Mucosa of rectum (tissue), 2 donors: Measurements from ENCODE around the gene TSC22D3.
A peak's percentile ranks its signal among the peaks of the same experiment; 100 is the strongest.
"Not testable (repeated sequence)": the region's sequence is repeated elsewhere in the genome, so short reads cannot be mapped to it uniquely, and the experiment has no call there.

Source experiments
- H3K27ac ChIP-seq, 2 donors: one replicate each; pipeline ENCODE4 v1.7.0; 2013; ENCODE audit warnings: inconsistent platforms in 2 of 2, low read depth in 2 of 2, low read length in 2 of 2
- H3K27me3 ChIP-seq, 2 donors: one replicate each; pipeline ENCODE4 v1.7.0; 2013; ENCODE audit warnings: low read length in 2 of 2; ENCODE audit not compliant: control insufficient read depth in 2 of 2, insufficient read depth in 2 of 2
- H3K36me3 ChIP-seq, 2 donors: one replicate each; pipeline ENCODE4 v1.7.0; 2013; ENCODE audit warnings: low read length in 2 of 2; ENCODE audit not compliant: control insufficient read depth in 2 of 2, insufficient read depth in 2 of 2
- H3K4me1 ChIP-seq, 2 donors: one replicate each; pipeline ENCODE4 v1.7.0; 2013; ENCODE audit warnings: low read length in 2 of 2, mild to moderate bottlenecking in 1 of 2; ENCODE audit not compliant: control insufficient read depth in 2 of 2, insufficient read depth in 2 of 2
- H3K4me3 ChIP-seq, 2 donors: one replicate each; pipeline ENCODE4 v1.7.0; 2013; ENCODE audit warnings: low read length in 2 of 2
- H3K9ac ChIP-seq, 2 donors: one replicate each; pipeline ENCODE4 v1.7.0; 2013; ENCODE audit warnings: low read length in 2 of 2, low read depth in 1 of 2, mild to moderate bottlenecking in 1 of 2
- H3K9me3 ChIP-seq, 2 donors: one replicate each; pipeline ENCODE4 v1.7.0; 2013; ENCODE audit warnings: low read length in 2 of 2; ENCODE audit not compliant: control insufficient read depth in 2 of 2
- donor health status: healthy.
- donor health status: Normal muscosa, but diverticular disease.

TSC22D3 gene

DNA sequence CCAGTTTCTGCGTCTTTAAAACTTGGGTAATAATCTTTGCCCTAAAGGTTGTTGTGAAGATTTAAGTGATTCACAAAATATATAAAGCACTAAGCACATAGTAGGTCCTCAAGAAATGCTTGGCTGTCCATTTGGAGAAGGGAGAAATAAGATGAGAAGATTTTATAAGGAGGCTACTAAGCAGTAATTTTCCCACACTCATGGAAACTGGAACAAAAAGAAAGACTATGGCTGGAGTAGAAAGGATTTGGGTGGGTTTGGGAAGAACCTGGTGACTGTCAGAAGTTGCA, 100.3 kb downstream of the TSC22D3 start:
- Histone ChIP-seq H3K27me3 (no peaks in the 10 kb centered on the region), H3K36me3 (no peaks in the 10 kb centered on the region), H3K9ac (peak overlapping the region; percentile 0 to 77), H3K27ac (peak overlapping the region; percentile 92), H3K4me1 (peaks cover 19 to 29% of the 10 kb centered on the region in 2 donors), H3K4me3 (peak overlapping the region in 1 of 2 donors; percentile 78), H3K9me3 (no peaks in the 10 kb centered on the region)

- no peaks in the 10 kb centered on the region for H3K27me3 ChIP-seq
- H3K4me1 ChIP-seq = peaks cover 19 to 29% of the 10 kb centered on the region in 2 donors
- peak overlapping the region; percentile 92 for H3K27ac ChIP-seq
- H3K9me3 ChIP-seq = no peaks in the 10 kb centered on the region
- peak overlapping the region; percentile 5 to 77 for H3K9ac ChIP-seq
- H3K4me3 ChIP-seq = peak overlapping the region in 1 of 2 donors; percentile 78
- no peaks in the 10 kb centered on the region for H3K36me3 ChIP-seq
These were observed 100.9 kb downstream of the TSC22D3 start for GRCh38 chrX:107674480-107675364.

GRCh38 chrX:107673933-107674479, 101.6 kb downstream of the TSC22D3 start:
- H3K9me3 ChIP-seq = no peaks in the 10 kb centered on the region
- H3K4me1 ChIP-seq = peaks cover 13 to 29% of the 10 kb centered on the region in 2 donors
- peak overlapping the region; percentile 20 to 41 for H3K4me3 ChIP-seq
- peak overlapping the region; percentile 5 to 77 for H3K9ac ChIP-seq
- no peaks in the 10 kb centered on the region for H3K27me3 ChIP-seq
- no peaks in the 10 kb centered on the region for H3K36me3 ChIP-seq
- H3K27ac ChIP-seq = peak overlapping the region; percentile 92

GRCh38 chrX:107673431-107673830, 102.2 kb downstream of the TSC22D3 start:
- H3K27me3 ChIP-seq = no peaks in the 10 kb centered on the region
- H3K36me3 ChIP-seq = no peaks in the 10 kb centered on the region
- H3K4me1 ChIP-seq = peaks cover 12 to 29% of the 10 kb centered on the region in 2 donors
- H3K4me3 ChIP-seq = peak overlapping the region in 1 of 2 donors; percentile 41
- H3K27ac ChIP-seq = peak overlapping the region; percentile 72 to 85
- peak overlapping the region in 1 of 2 donors; percentile 61 for H3K9ac ChIP-seq
- H3K9me3 ChIP-seq = no peaks in the 10 kb centered on the region

DNA sequence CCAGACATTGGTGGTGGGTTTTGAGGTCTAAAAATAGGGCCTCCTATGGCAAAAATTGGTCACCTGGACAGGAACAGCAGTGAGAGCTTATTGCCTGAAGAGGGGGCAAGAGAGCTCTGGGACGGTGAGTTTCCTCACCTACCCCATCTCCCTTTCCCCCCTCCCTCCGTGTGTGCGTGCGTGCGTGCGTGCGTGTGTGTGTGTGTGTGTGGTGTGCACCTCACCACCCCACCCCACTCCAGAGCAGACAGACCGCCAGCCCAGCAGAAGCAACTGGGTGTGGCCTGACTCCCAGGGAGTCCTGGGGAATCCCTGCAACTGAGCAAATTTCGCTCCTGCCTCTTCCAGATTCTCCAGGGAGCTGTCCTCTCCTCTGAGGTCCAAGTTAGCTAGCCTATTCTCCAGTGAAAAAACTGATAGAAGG, 102.6 kb downstream of the TSC22D3 start:
- H3K4me1 ChIP-seq = peaks cover 12 to 29% of the 10 kb centered on the region in 2 donors
- no peak overlapping the region for H3K4me3 ChIP-seq
- peak overlapping the region in 1 of 2 donors; percentile 61 for H3K9ac ChIP-seq
- no peaks in the 10 kb centered on the region for H3K36me3 ChIP-seq
- no peaks in the 10 kb centered on the region for H3K9me3 ChIP-seq
- H3K27ac ChIP-seq = peak overlapping the region; percentile 72 to 85
- H3K27me3 ChIP-seq = no peaks in the 10 kb centered on the region

GRCh38 chrX:107671256-107671655, 104.3 kb downstream of the TSC22D3 start:
- not testable (repeated sequence) for H3K4me3 ChIP-seq, H3K36me3 ChIP-seq, H3K9me3 ChIP-seq, H3K27me3 ChIP-seq, H3K9ac ChIP-seq, H3K27ac ChIP-seq
- peaks cover 12 to 24% of the 10 kb centered on the region in 2 donors for H3K4me1 ChIP-seq

DNA sequence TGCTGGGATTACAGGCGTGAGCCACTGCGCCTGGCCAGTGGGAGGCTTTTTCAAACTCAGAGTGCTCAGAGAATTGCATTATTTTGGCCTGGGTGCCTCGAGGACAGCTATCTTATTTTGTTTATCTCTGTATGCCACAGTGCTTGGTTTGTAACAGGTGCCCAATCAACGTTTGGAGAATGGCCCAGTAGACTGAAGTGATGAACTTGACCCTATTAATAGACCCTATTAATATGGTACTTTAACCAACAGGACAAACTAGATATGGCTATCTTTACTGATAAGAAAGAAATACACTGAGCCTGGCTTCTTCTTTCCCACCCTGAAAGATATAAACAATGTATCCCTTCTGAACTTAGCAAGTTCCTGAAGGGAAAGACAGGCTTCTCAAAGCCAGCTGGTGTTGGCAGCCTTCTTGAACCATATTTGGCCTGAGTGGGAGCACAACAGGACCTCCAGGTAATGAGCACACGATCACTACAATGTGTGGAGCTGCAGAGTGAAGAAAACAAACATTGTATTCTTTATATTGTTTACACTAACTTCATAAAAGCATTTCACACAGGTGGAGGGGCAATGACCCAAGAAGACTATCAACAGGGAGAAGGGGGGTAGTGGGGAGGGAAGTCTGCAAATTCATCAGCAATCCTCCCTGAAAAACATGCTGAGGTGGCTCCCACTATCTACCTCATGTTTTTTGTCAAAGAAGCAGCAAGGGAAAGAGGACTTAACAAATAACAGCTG, 105.5 kb downstream of the TSC22D3 start:
- Histone ChIP-seq H3K27me3 (no peaks in the 10 kb centered on the region), H3K4me3 (no peak overlapping the region), H3K4me1 (peaks cover 12 to 16% of the 10 kb centered on the region in 2 donors), H3K36me3 (no peaks in the 10 kb centered on the region), H3K9me3 (no peaks in the 10 kb centered on the region), H3K9ac (no peak overlapping the region), H3K27ac (no peak overlapping the region)

DNA sequence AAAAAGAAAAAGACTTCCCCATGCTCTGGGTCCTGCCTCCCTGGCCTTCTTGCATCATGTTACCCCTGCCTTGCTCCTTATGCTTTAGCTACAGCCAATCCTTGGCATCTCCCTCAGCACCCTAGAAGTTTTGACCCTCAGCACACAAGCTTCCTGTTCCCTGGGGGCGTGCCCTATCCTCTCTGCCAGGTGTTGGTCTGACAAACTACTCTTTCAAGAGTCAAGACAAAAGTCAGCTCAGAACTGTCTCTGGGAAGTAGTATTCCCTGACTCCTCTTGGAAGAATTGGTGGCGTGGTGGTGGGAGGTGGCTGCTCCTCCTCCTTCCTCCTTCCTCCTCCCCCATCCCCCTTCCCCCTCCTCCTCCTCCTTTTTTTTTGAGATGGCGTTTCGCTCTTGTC, 106.3 kb downstream of the TSC22D3 start:
- H3K9me3 ChIP-seq = no peaks in the 10 kb centered on the region

GRCh38 chrX:107668710-107669109, 106.9 kb downstream of the TSC22D3 start:
- not testable (repeated sequence) for H3K9ac ChIP-seq, H3K9me3 ChIP-seq, H3K27ac ChIP-seq, H3K27me3 ChIP-seq, H3K4me3 ChIP-seq, H3K36me3 ChIP-seq, H3K4me1 ChIP-seq

More for the DNA sequence above, 106.3 kb downstream of the TSC22D3 start:
- Histone ChIP-seq H3K27ac (no peak overlapping the region), H3K36me3 (no peaks in the 10 kb centered on the region), H3K27me3 (no peaks in the 10 kb centered on the region), H3K4me1 (peaks cover 6 to 12% of the 10 kb centered on the region in 2 donors), H3K9ac (no peak overlapping the region), H3K4me3 (no peak overlapping the region)

DNA sequence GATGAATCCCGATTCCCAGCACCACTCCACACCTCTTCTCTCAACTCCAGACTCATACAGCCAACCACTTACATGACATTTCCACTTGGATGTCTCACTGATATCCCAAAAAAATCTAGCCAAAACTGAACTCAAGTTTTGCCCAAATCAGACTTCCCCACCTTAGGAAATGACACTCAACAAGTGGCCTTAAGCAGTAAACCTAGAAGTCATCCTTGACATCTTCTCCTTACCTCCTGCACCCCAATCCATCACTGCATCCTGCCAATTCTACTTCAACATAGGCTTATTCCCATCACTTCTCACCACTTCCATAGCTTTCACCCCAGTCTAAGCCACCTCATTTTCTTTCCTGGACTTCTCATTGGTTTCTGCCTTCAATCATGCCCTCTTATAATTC, 108.2 kb downstream of the TSC22D3 start:
- Histone ChIP-seq H3K4me3 (no peak overlapping the region), H3K36me3 (no peaks in the 10 kb centered on the region), H3K9ac (no peak overlapping the region), H3K27ac (no peak overlapping the region), H3K9me3 (no peaks in the 10 kb centered on the region), H3K4me1 (no peaks in the 10 kb centered on the region), H3K27me3 (no peaks in the 10 kb centered on the region)
